Duodenal mucosa (tissue), 2 donors: ENCODE data around the gene GNG7.

Experiments
- H3K27ac ChIP-seq: one replicate; pipeline ENCODE4 v1.7.0; 2013; ENCODE audit warnings: low read depth, low read length
- H3K27me3 ChIP-seq, 2 donors: one replicate each; pipeline ENCODE4 v1.7.0; 2013; ENCODE audit warnings: low read length in 2 of 2, control low read depth in 1 of 2; ENCODE audit not compliant: insufficient read depth in 2 of 2, control insufficient read depth in 1 of 2
- H3K36me3 ChIP-seq, 2 donors: one replicate each; pipeline ENCODE4 v1.7.0; 2013; ENCODE audit warnings: low read length in 2 of 2, control low read depth in 1 of 2; ENCODE audit not compliant: insufficient read depth in 2 of 2, control insufficient read depth in 1 of 2
- H3K4me1 ChIP-seq, 2 donors: one replicate each; pipeline ENCODE4 v1.7.0; 2013; ENCODE audit warnings: low read length in 2 of 2, control low read depth in 1 of 2; ENCODE audit not compliant: insufficient read depth in 2 of 2, control insufficient read depth in 1 of 2
- H3K4me3 ChIP-seq, 2 donors: one replicate each; pipeline ENCODE4 v1.7.0; 2013; ENCODE audit warnings: low read length in 2 of 2, low read depth in 1 of 2
- H3K9ac ChIP-seq, 2 donors: one replicate each; pipeline ENCODE4 v1.7.0; 2013; ENCODE audit warnings: low read length in 2 of 2, low read depth in 1 of 2
- H3K9me3 ChIP-seq, 2 donors: one replicate each; pipeline ENCODE4 v1.7.0; 2013; ENCODE audit warnings: low read length in 2 of 2, control low read depth in 1 of 2; ENCODE audit not compliant: control insufficient read depth in 1 of 2

The GNG7 gene

GRCh38 chr19:2555422-2556220, 146.9 kb downstream of the GNG7 start:
- Histone ChIP-seq H3K27ac (no peak overlapping the region), H3K9ac (no peak overlapping the region), H3K36me3 (no peaks in the 10 kb centered on the region), H3K4me1 (peaks cover 0 to 6% of the 10 kb centered on the region in 2 donors), H3K9me3 (no peaks in the 10 kb centered on the region), H3K4me3 (no peak overlapping the region), H3K27me3 (no peaks in the 10 kb centered on the region)

GRCh38 chr19:2554856-2555255, 147.6 kb downstream of the GNG7 start:
- Histone ChIP-seq H3K27ac (no peak overlapping the region), H3K9me3 (no peaks in the 10 kb centered on the region), H3K9ac (no peak overlapping the region), H3K27me3 (no peaks in the 10 kb centered on the region), H3K4me3 (no peak overlapping the region), H3K36me3 (no peaks in the 10 kb centered on the region), H3K4me1 (peaks cover 0 to 12% of the 10 kb centered on the region in 2 donors)

GRCh38 chr19:2553510-2553909, 149.0 kb downstream of the GNG7 start:
- Histone ChIP-seq H3K36me3 (no peaks in the 10 kb centered on the region), H3K27ac (no peak overlapping the region), H3K27me3 (no peaks in the 10 kb centered on the region), H3K4me1 (peaks cover 0 to 12% of the 10 kb centered on the region in 2 donors), H3K4me3 (no peak overlapping the region), H3K9ac (no peak overlapping the region), H3K9me3 (no peaks in the 10 kb centered on the region)

GRCh38 chr19:2552859-2553258, 149.6 kb downstream of the GNG7 start:
- no peaks in the 10 kb centered on the region for H3K9me3 ChIP-seq
- H3K27ac ChIP-seq: no peak overlapping the region
- peak overlapping the region in 1 of 2 donors; percentile 25 for H3K9ac ChIP-seq
- peaks cover 0 to 12% of the 10 kb centered on the region in 2 donors for H3K4me1 ChIP-seq
- no peaks in the 10 kb centered on the region for H3K27me3 ChIP-seq
- no peaks in the 10 kb centered on the region for H3K36me3 ChIP-seq
- peak overlapping the region in 1 of 2 donors; percentile 19 for H3K4me3 ChIP-seq

GRCh38 chr19:2551864-2552185, 150.7 kb downstream of the GNG7 start:
- Histone ChIP-seq H3K27me3 (no peaks in the 10 kb centered on the region), H3K4me3 (no peak overlapping the region), H3K9ac (no peak overlapping the region), H3K27ac (no peak overlapping the region), H3K9me3 (no peaks in the 10 kb centered on the region), H3K36me3 (no peaks in the 10 kb centered on the region), H3K4me1 (peaks cover 0 to 12% of the 10 kb centered on the region in 2 donors)

GRCh38 chr19:2551172-2551863, 151.2 kb downstream of the GNG7 start:
- H3K9me3 ChIP-seq: no peaks in the 10 kb centered on the region
- no peaks in the 10 kb centered on the region for H3K36me3 ChIP-seq
- no peaks in the 10 kb centered on the region for H3K27me3 ChIP-seq
- peaks cover 3 to 12% of the 10 kb centered on the region in 2 donors for H3K4me1 ChIP-seq
- no peak overlapping the region for H3K4me3 ChIP-seq
- H3K27ac ChIP-seq: no peak overlapping the region
- H3K9ac ChIP-seq: no peak overlapping the region

- Histone ChIP-seq H3K27me3 (no peaks in the 10 kb centered on the region), H3K4me1 (peaks cover 8 to 17% of the 10 kb centered on the region in 2 donors), H3K36me3 (no peaks in the 10 kb centered on the region), H3K27ac (no peak overlapping the region), H3K9ac (no peak overlapping the region), H3K9me3 (no peaks in the 10 kb centered on the region), H3K4me3 (no peak overlapping the region)
These were observed 151.9 kb downstream of the GNG7 start for GRCh38 chr19:2550431-2551171.

GRCh38 chr19:2549701-2550191, 152.7 kb downstream of the GNG7 start:
- Histone ChIP-seq H3K4me3 (no peak overlapping the region), H3K27me3 (no peaks in the 10 kb centered on the region), H3K9ac (no peak overlapping the region), H3K9me3 (no peaks in the 10 kb centered on the region), H3K4me1 (peaks cover 8 to 17% of the 10 kb centered on the region in 2 donors), H3K27ac (no peak overlapping the region), H3K36me3 (no peaks in the 10 kb centered on the region)

GRCh38 chr19:2548966-2549365, 153.5 kb downstream of the GNG7 start:
- Histone ChIP-seq H3K9me3 (no peaks in the 10 kb centered on the region), H3K9ac (no peak overlapping the region), H3K27ac (no peak overlapping the region), H3K36me3 (no peaks in the 10 kb centered on the region), H3K4me3 (no peak overlapping the region), H3K27me3 (no peaks in the 10 kb centered on the region), H3K4me1 (peaks cover 11 to 19% of the 10 kb centered on the region in 2 donors)

- H3K9ac ChIP-seq: no peak overlapping the region
- H3K27ac ChIP-seq: no peak overlapping the region
- H3K4me1 ChIP-seq: peaks cover 14 to 30% of the 10 kb centered on the region in 2 donors
- H3K27me3 ChIP-seq: no peaks in the 10 kb centered on the region
- no peaks in the 10 kb centered on the region for H3K9me3 ChIP-seq
- no peaks in the 10 kb centered on the region for H3K36me3 ChIP-seq
- H3K4me3 ChIP-seq: no peak overlapping the region
These were observed 154.8 kb downstream of the GNG7 start for GRCh38 chr19:2547721-2548120.
